Myocyte (in vitro differentiated cells): ENCODE measurements around the gene FXYD5. TPM values are rescaled to one million over a fixed set of nuclear protein-coding genes. Genes with fewer than 3 reads are reported as not detected.
A peak's percentile ranks its signal among the peaks of the same experiment; 100 is the strongest.

Experiments used
- DNase-seq: peaks from one replicate; pipeline ENCODE4 v3.0.0-alpha.2; 2012; ENCODE audit warnings: low read depth
- total RNA-seq: library from RNA; depleted of rRNA; stranded (reverse); fragments of >200 nt; gene quantifications from 2 replicates; pipeline ENCODE4 v1.2.3, GENCODE V29; 2014

The FXYD5 gene
- total RNA-seq, 1 donor from 2014 or later, result 12.0 TPM

- DNase-seq, result no peak
Observed at GRCh38 chr19:35212241-35212640, 57.7 kb downstream of the FXYD5 start.

GRCh38 chr19:35213663-35214632 lies 59.4 kb downstream of the FXYD5 start:
- DNase-seq, result peak; percentile 90

GRCh38 chr19:35214766-35215422 lies 60.4 kb downstream of the FXYD5 start:
- DNase-seq, result no peak

GRCh38 chr19:35216016-35216832 lies 61.7 kb downstream of the FXYD5 start:
- DNase-seq, result no peak

GRCh38 chr19:35216833-35217648 lies 62.5 kb downstream of the FXYD5 start:
- DNase-seq, result no peak

GRCh38 chr19:35217649-35217990 lies 63.1 kb downstream of the FXYD5 start:
- DNase-seq, result no peak

- no peak for DNase-seq
Observed at GRCh38 chr19:35219008-35219407, 64.5 kb downstream of the FXYD5 start.

Other genes with a start within 250 kb of the FXYD5 start
- 3.9 and 4.7 TPM in 2 replicates for gene ZNF30, start 227.8 kb upstream of the FXYD5 start, total RNA-seq
- 0.96 and 1.2 TPM in 2 replicates for gene ZNF792, start 190.5 kb upstream of the FXYD5 start, total RNA-seq
- gene GRAMD1A, start 154.4 kb upstream of the FXYD5 start, total RNA-seq, result 19.5 and 23.9 TPM in 2 replicates
- 21.8 and 28.4 TPM in 2 replicates for gene SCN1B, start 124.3 kb upstream of the FXYD5 start, total RNA-seq
- gene HPN, start 113.0 kb upstream of the FXYD5 start, total RNA-seq, result not detected in 2 replicates
- gene FXYD3, start 38.9 kb upstream of the FXYD5 start, total RNA-seq, result 0.91 TPM in 1 of 2 replicates, not detected in the other
- gene LGI4, start 19.7 kb upstream of the FXYD5 start, total RNA-seq, result 0.68 and 1.4 TPM in 2 replicates
- gene FXYD1, start 15.9 kb upstream of the FXYD5 start, total RNA-seq, result 22.9 and 36.6 TPM in 2 replicates
- not detected in 2 replicates for gene FXYD7, start 11.5 kb upstream of the FXYD5 start, total RNA-seq
- gene FAM187B, start 74.0 kb downstream of the FXYD5 start, total RNA-seq, result not detected in 2 replicates
- 0.43 and 0.83 TPM in 2 replicates for gene LSR, start 94.3 kb downstream of the FXYD5 start, total RNA-seq
- gene USF2, start 114.2 kb downstream of the FXYD5 start, total RNA-seq, result 107 TPM in 2 replicates
- not detected in 2 replicates for gene HAMP, start 127.8 kb downstream of the FXYD5 start, total RNA-seq
- gene MAG, start 137.4 kb downstream of the FXYD5 start, total RNA-seq, result not detected in 2 replicates
- gene CD22, start 174.5 kb downstream of the FXYD5 start, total RNA-seq, result 0.05 TPM in 1 of 2 replicates, not detected in the other
- not detected in 2 replicates for gene FFAR1, start 193.2 kb downstream of the FXYD5 start, total RNA-seq
- gene FFAR3, start 203.7 kb downstream of the FXYD5 start, total RNA-seq, result not detected in 2 replicates
- not detected in 2 replicates for gene GPR42, start 216.3 kb downstream of the FXYD5 start, total RNA-seq